GM10847 (cell line): Measurements from ENCODE around the gene MAEL.

Experiments
- POLR2A ChIP-seq: IDR thresholded peaks from 2 replicates; pipeline ENCODE4 v1.6.1; 2011; ENCODE audit not compliant: insufficient read length; ENCODE audit errors: extremely low read depth

MAEL gene

DNA sequence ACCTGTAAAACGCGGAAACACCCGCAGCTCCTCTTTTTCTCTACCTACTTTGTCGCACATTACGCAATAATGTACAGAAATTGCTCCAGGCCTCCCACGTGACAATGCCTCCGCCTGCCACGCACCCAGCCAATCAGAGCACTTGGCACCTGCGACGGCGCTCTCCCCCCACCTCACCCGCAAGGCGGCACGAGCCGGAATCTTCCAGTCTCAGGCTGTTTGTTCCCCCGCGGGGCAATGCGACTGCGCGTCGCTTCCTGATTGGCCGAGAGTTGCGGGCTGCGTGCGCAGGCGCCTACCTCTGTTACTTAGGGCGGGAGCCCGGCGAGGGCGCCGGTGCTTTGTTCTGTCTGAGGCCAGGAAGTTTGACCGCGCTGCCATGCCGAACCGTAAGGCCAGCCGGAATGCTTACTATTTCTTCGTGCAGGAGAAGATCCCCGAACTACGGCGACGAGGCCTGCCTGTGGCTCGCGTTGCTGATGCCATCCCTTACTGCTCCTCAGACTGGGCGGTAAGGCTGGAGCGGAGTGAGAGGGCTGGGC lies at the start of gene MAEL:
TSS of gene MAEL (plus strand) at position 307 of the 542 bp plus-strand sequence. CDS start at position 380, 73 bp downstream.
- TF ChIP-seq POLR2A: no peak

DNA sequence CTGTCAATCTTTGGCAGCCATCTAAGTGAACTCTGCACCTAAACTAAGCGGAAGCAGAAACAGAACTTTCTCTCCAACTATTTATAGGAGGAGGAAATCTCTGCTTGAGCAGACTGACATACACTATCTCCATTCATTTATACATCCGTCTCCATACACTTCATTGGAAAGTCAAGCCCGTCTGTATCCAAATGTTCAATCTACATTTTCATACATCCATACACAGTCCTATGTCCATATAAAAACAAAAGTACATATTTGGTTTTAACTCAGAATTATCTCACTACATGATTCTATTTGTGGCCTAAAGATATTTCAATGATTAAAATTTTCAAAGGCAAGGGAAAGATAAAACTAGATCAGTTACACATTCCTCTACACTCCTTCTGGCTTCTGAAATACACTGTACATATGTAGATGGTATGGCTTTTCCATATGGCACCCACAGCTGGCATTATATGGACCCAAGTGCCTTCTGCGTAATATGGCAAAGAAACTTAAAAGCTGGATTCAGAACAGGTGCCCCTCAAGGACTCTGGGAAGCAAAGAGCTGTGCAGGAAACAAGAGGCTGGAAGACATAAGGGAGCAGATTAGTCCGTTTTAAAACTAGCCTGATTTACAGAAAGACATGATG lies 49.2 kb upstream of the MAEL start:
- no peak for TF ChIP-seq POLR2A

DNA sequence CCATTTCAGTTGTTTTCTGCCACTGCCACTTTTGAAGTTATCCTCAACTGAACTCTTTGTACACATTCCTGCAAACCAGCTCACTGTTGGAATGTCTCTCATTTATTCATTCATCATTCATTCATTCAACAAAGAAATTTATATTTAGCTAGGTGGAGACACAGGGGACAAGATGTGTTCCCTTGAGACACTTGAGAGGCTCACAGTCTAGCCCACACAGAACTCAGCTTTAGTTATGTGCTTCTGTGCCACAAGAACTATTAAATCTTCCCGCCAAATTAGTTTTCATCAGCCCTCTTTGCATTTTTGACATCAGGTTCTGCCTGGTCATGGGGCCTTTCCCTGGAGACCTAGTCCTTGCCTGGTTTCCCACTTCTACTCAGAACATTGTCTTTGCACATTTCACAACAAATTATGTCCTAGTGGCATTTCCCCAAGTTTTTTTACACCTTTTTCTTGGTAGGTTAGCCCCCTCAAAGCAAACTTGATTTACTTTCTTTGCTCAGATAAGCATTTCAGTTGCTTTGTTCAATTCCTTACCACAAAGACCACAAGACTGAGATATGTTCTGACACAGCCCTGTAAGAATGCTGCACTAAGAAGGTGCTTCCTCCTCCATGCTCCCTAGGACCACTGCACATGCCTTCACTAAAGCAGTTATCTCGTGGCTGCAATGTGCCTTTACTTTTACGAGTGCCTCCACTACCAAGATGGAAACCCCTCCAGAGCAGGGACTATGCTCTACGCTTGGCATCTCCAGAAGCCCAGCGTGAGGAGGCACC lies 44.7 kb upstream of the MAEL start:
- TF ChIP-seq POLR2A: no peak

DNA sequence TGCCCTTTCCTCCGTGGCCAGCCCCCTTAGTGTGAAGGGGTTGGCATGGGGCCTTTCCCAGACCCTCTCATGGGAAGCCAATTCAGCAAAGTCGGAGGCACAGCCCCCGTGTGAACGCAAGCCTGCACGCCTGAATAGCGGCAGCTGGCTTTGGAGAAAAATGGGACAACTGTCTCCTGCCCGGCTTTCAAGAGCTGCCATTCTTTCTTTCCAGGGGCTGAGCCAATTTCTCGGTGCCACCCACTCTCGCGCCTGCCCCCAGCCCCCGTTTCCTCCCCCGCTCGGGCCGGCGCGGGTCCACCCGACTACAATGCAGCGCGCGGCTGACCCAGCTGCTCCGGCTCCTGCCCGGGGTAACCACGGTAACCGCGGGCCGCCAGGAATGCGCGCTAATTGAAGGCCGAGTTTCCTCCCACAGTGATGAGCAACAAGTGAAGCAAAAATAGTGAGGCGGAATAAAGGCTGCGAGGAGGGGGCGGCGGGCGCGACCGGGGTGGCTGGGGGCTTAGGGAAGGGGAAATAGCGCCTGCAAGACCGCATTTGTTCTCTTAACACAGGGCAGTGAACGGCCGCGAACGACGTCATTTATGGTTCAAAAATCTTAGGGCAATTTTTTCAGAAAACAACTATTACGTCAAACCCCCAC lies 41.6 kb upstream of the MAEL start:
- TF ChIP-seq POLR2A: no peak

DNA sequence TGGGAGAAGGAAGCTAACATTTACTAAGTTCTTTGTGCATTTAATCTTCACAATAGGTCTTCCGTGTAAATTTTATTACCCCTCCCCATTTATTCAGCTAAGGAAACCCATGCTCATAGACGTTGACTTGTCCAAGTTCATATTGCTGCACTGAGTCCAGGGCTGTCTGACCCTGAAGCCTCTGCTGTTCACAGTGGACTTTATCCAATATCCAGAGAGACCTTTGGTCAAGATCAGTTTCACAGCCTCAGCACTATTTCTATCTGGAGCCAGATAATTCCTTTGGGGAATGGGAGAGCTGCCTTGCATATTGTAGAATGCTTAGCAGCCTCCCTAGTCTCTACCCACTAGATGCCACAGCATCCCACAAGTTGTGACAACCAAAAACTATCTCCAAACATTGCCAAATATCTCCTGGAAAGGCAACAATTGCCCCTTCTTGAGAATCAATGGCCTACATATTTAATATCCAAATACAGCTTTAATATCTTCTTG lies 40.2 kb upstream of the MAEL start:
- TF ChIP-seq POLR2A: no peak

DNA sequence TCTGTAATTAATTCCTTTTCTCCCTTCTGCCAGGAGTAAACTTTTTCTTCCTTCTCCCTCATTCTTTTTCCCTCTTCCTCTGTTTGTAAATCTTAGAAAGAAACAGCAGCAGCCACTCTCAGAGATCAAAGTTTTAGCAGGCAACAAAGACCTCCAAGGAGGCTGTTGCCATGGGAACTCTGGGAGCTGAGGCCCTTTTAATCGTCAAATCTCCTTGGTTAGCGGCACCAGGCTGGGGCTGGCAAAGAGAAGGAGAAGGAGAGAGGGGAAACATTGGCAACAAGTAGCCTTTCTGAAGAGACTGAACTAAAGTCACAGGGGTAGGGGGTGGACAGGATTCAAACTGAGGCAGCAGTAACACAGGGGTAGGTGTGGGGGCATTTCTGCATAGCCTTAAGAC lies 38.9 kb upstream of the MAEL start:
- no peak for TF ChIP-seq POLR2A

DNA sequence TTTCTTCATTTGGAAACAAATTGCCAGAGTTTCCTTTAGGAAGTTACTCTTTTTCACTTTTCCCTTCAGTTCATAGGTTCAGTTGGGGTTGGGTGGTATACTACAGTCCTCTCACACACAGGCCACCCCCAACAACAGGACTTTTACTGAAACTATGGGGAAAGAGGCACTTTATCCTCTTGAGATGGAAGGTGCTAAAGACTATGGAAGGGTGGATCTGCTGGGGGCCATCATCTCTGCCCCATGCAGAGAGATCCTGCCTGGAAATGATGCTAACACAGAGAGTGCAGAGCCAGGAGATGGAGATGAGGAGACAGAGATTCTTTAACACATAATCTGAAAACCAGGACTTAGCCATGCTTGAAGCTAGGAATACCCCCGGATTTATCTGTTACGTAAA lies 38.0 kb upstream of the MAEL start:
- TF ChIP-seq POLR2A: no peak

DNA sequence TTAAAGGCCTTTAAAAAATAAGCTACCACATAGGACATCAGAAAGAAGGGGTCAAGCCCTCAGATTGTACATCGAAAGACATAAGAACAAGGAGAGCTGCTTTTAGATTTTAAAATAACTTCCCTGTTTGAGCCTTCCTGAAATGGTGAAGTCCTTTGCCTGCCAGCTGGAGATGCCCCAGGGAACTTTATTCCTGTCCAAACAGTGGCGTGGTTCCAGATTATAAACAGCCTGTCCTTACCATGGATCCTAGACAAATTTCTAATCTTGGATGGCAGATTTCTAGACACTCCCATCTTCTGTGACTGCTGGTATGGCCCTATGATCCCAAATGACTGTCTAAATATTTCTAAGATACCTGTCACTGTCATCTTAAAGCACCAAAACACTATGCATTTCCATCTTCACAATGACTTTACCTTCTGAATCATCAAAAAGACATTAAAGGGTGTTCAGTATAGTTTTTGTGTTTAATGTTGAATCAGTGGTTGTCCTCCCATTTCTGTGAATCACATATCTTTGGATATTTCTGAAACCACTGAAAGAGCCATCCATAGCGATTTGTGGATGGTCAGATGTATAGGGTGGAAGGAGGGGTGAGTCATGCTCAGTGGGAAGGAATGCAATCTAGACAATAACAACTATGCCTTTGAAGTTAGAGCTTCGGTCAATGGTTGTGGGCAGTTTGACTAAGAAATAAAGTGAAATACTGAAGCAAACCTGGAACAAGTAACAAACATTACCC lies 36.9 kb upstream of the MAEL start:
- no peak for TF ChIP-seq POLR2A

DNA sequence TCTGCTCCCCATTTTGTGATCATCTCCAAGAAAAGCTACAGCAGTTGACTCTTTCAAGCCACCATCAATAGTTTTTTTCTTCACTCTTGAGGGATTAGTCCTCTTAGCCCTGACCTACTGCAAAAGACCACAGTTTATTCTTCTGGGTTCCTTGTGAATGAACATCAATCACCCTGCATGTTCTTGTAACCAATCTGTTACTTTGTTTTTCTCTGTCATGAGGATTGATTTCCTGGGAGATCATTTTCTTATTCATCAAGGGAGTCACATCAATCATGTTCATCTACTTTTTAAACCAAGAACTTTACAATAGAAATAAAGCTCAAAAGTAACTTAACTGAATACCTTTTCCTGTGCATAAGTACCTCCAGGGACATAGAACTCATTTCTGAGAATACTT lies 35.6 kb upstream of the MAEL start:
- TF ChIP-seq POLR2A: no peak

DNA sequence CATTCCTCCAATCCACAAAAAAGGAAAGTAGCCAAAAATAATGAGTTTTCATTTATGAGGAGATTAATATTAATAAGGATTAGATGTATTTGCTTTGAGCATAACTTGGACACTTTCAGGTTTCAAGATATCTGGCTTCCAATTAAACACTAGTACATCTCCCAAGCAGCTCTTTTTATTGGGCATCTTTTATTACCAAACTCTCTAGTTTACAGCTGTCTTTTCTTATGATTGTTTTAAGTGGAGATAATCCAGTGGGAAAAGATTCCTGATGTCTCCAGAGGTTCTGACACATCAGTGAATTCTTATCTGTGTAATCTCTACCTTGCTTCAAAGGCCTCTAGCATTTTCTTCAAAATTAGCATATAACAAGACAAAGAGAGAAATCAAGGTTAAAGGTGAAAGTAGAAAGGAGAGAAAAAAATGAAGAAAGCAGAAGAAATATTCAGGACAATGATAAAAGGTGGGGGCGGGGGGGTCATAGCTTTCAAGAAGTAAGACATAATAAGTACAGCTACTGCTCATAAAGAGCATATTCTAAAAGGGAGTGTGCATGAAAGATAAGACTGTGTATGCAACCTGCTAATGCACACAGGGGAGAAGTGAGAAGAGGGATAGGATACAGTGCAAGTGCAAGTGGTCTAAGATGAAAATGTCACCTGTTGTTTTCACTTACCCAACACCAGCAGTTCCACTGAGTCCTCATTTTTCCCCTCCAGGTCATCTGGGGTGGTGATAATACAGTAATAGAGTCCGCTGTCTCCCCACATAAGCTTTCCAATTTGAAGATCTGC lies 32.8 kb upstream of the MAEL start:
- no peak for TF ChIP-seq POLR2A

DNA sequence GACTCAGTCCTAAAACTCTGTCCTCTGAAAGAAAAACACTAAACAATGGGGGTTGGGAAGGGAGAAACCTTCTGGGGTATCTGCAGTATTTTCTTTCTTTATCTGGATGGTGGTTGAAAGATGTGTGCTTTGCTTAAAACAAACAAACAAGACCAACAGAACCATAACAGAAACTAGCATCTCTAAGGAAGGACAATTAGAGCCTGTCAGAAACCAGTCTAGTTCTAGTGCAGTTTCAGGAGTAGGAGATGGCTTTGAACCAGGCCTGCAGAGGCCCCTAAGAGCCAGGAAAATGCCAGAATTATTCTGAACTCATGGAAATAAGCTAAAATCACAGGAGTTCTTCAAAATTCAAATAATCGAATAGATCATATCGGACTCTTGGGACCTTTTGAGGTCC lies 32.2 kb upstream of the MAEL start:
- no peak for TF ChIP-seq POLR2A

DNA sequence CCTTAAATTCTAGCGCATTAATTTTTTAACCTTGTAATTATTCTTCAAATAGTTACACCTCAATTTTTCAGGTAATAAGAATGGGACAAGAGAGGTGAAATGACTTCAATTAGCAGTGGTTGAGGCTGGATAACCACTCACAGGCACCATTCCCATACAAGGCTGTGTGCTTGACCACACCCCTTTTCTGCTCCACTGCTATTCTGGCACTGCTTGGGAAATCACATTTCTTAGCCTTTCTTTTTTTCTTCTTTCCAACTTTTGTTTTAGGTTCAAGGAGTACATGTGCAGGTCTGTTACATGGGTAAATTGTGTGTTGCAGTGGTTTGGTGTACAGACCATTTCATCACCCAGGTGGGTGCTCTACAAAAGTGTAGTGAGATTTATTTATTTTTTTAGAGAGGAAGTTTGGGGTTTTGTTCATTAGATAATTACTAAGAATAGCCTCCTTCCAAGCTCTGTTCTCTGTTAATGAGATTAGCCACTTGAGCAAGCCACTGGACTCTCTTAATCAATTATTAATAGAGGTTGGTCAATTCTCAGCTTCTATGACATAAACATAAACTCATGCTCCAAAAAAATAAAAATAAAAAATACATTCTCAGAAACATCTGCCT lies 28.1 kb upstream of the MAEL start:
- no peak for TF ChIP-seq POLR2A

DNA sequence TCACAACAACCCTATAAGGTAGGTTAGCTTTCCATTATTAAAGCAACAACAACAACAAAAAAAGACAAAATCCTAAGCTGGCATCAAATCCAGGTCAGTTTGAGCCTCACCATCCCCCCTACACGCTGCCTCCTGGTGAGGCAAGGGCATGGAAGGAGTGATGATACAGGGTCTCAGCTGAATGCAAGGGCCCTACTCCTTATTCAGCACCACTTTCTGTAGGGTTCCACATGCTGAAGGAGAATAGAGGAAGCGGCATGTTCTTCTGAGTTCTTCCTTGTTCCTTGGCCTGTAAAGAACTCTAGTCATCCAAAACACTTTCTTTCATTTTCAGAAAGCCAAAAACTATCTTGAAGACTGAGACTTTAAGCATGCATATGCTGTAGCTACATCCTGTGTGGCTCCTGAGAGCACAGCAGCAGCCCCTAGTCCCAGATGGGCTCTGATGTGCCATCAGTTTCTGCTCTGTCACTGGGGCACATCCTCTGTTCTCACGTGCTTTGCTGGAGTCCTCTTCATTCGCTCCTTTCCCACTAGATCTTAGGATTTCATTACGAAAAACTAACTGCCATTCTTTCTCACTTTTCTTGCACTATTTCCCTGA lies 19.9 kb upstream of the MAEL start:
- no peak for TF ChIP-seq POLR2A

DNA sequence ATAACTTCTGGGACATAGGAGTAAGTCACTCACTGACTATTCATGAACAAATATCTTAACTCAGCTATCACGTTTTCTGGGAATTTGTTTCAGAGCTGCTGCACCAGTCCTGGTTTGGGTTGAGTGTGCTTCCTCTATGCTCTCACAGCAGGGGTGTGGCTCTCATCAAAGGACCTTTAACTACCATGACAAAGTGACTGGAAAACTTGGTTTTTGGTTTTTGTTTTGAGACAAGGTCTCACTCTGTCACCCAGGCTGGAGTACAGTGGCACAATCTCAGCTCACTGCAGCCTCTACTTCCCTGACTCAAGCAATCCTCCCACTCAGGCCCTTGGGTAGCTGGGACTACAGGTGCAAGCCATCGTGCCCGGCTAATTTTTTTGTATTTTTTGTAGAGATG lies 17.8 kb upstream of the MAEL start:
- TF ChIP-seq POLR2A: no peak

DNA sequence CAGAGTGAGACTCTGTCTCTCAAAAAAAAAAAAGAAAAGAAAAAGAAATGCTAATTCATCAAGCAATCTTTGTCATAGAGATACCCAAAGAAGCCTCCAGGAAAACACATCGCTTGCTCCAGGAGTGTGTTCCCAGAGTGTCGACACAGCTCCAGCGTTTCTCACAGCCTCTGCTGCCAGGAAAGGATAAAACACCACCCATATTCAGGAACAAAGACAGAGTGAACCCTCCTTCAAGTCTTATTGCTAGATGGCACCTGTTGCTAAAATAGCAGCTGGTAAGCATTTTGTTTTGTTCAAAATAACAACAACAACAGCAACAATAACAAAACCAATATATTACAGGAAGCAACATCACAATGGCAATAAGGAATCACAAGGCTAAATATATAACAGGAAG lies 16.9 kb upstream of the MAEL start:
- TF ChIP-seq POLR2A: no peak
